Tibial nerve (tissue), 4 donors: ENCODE results near the gene TMEM53.

Source experiments
- CTCF ChIP-seq, 5 experiments: fragments of 200-600 bp in 3 of 5; fragments of 450-650 bp in 2 of 5; sonication (generic) in 3 of 5; IDR thresholded peaks; one replicate each; pipeline ENCODE4 v1.5.1; 2016 to 2019; ENCODE audit warnings: antibody characterized with exemption in 5 of 5, mild to moderate bottlenecking in 3 of 5, moderate library complexity in 2 of 5
- EP300 ChIP-seq, 2 donors: sonication (generic); formaldehyde crosslinking; IDR thresholded peaks; one replicate each; pipeline ENCODE4 v1.6.1; 2017; ENCODE audit warnings: antibody characterized with exemption in 2 of 2, mild to moderate bottlenecking in 1 of 2
- POLR2A ChIP-seq, 2 donors: fragments of 450-650 bp; IDR thresholded peaks; one replicate each; pipeline ENCODE4 v1.6.1; 2017; ENCODE audit warnings: antibody characterized with exemption in 2 of 2, mild to moderate bottlenecking in 2 of 2, moderate library complexity in 2 of 2

DNA sequence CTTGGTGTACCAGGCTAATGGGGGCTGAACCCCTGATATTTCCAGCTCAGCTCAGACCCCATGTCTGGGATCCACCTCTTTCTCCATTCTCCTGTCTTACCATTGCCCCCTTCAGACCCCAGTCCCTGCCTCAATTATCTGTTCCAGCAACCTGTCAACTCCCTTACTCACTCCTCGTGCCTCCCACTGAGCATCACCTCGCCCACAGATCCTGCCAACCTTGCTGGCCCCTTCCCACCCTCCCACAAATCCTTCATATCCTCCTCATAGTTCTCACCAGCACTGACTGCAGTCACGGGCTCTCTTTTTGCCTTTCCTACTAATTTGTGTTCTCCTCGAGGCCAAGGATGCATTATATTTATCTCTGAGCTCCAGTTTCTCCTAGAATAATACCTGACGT, 62.9 kb downstream of the TMEM53 start:
- TF ChIP-seq CTCF (IDR thresholded peaks at IDR 0.05) (no peak), POLR2A (IDR thresholded peaks at IDR 0.05) (no peak), EP300 (IDR thresholded peaks at IDR 0.05) (no peak)
